AG10803 (cell line): ENCODE measurements around the gene ERG.

ENCODE experiments used
- DNase-seq: peaks from one replicate; pipeline ENCODE4 v3.0.0; 2010; ENCODE audit warnings: low read depth
- H3K4me3 ChIP-seq: 2 replicates; pipeline ENCODE4 v1.5.1; 2011; ENCODE audit warnings: mild to moderate bottlenecking, low read length, control low read depth
- TF ChIP-seq, protein P1 (sequence below): conservative IDR thresholded peaks from 2 replicates; pipeline ENCODE4 v1.5.1; 2011; ENCODE audit warnings: mild to moderate bottlenecking, low read length, control low read depth, inconsistent platforms

Gene ERG

DNA sequence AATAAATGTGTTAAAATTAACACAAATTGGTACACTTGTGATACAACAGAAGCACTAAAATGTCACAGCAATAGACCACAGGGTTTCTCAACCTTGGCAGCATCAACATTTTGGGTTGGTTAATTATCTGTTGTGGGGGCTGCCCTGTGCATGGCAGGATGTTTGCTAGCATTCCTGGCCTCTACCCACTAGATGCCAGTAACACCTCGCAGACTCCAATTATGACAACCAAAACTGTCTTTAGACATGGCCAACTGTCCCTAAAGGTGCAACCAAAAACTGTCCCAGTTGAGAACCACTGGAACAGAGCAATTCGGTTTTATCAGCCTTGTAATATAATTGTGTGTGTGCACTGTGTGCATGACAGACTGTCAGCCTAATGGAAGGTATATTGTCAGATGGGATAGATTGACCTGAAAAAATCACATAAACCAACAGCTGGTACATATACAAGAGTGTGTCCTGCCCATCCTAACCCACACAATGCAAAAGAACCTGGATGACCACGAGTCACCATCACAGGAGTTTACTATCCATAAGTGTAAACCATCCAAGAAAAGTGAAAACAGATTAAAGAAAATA, 13.5 kb upstream of the ERG start:
- TF ChIP-seq, protein P1, sequence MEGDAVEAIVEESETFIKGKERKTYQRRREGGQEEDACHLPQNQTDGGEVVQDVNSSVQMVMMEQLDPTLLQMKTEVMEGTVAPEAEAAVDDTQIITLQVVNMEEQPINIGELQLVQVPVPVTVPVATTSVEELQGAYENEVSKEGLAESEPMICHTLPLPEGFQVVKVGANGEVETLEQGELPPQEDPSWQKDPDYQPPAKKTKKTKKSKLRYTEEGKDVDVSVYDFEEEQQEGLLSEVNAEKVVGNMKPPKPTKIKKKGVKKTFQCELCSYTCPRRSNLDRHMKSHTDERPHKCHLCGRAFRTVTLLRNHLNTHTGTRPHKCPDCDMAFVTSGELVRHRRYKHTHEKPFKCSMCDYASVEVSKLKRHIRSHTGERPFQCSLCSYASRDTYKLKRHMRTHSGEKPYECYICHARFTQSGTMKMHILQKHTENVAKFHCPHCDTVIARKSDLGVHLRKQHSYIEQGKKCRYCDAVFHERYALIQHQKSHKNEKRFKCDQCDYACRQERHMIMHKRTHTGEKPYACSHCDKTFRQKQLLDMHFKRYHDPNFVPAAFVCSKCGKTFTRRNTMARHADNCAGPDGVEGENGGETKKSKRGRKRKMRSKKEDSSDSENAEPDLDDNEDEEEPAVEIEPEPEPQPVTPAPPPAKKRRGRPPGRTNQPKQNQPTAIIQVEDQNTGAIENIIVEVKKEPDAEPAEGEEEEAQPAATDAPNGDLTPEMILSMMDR, result no peak
- no peak for DNase-seq
- H3K4me3 ChIP-seq, result no peak overlapping the region

DNA sequence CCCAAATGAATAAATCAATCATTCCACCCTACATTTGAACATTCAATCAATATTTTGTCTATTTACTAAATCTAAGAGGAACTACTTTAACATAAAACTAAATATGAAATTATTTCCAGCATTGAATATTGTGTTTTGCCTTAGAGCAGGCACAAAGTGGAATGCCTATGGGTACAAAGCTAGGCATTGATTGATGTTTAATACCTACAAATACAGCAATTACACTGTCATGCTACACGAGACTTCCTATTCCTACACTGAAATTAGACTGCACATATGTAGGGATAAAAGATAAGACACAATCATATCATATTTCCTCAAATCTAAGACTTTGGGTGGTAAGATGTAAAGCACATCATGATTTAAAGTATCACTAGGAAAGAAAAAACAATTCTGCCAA, 12.9 kb upstream of the ERG start:
- no peak overlapping the region for H3K4me3 ChIP-seq
- DNase-seq, result no peak
- TF ChIP-seq, protein P1, result no peak

DNA sequence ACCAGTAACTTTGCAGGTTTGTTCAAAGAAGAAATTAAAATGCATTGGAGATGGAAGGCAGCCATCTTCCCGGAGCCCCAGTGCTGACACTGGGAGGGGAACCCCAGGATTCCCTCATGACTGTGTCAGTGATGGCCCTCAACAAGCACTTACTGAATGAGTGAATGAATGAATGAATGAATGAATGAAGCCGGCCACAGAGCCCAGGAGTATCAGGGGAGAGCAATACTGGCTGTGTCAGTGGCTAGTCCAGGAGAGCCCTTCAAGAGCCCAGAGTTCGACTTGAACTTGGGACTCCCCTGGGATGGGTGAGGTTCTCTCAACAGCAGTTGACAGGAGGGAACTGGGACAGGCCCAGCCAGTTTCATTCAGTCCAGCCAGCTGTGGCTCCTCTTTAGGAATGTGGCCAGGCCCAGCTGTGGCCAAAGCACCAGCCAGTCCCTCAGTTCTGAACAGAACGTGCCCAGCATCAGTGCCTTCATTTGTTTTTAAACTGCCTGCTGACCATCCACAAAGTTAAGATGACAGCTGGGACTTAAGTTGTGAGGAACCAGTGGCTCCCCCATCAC, 9.2 kb upstream of the ERG start:
- H3K4me3 ChIP-seq, result no peak overlapping the region
- TF ChIP-seq, protein P1, result no peak
- DNase-seq, result no peak

DNA sequence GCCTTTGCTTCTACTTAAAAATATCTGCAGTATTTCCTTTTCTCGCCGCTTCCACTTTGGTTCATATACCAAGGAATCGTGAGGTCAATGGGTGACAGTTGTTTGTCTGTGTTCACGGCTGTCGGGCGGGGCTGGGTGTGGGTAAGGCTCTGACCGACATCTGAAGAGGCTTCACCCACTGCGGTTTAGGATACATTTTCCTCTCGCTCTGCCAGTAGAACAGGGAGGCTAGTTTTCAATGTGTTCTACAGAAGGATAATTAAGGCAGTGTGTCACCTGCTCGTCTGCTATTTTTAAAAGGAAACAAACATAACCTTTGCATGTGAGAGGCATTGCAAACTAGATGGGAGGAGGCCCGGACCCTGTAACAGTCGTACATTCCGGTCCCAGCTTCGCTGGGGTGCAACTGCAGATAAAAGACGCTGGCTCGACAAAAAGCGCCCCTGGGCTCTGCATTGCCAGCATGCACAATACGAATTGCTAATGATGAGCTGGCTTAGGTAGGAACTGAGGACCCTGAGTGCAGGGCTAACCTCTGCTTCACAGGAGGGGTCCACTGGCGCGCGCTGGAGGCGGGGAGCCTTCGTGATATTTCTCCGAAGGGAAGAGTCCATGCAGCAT, 8.5 kb upstream of the ERG start:
- no peak for DNase-seq
- no peak overlapping the region for H3K4me3 ChIP-seq
- TF ChIP-seq, protein P1, result no peak

DNA sequence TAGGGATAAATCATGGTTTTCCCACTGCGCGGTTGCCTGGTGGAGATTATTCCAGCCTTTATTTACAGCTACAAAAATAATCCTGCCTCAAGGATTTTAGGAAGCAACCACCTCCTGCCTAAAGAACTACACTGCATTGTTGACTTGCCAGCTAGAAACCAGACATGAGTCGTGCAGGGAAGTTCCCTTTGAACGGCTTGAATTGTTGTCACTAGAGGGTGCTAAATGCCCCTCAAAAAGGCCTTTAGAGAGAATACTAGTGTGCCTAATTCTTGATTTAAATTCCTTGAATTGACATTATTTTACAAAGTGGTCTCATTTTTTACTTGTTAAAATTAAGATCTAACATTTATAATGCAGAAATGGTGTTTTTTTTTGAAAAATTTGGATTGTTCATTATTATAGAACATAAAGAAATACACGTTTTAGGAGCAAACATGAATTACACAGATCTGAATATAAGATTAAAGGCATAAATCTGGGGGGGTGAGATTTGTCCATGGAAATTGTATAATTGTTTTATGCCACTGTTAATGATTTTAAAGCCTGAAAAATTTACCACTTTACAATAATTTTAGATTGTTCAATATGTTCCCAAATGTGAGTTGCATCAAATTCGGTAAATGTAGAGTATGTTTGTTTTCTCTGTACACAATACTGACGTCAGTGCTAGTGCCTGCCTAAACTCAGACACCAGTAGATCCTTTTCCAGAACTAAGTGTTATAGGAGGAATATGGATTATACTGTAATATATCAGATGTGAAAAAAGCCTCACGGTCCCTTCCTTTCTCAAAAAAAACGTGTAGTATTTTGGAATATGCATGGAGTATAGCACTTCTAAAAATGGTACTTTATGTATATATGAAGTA, 7.6 kb upstream of the ERG start:
- peak; percentile 74 for DNase-seq
- no peak overlapping the region for H3K4me3 ChIP-seq
- TF ChIP-seq, protein P1, result peak; percentile 83

DNA sequence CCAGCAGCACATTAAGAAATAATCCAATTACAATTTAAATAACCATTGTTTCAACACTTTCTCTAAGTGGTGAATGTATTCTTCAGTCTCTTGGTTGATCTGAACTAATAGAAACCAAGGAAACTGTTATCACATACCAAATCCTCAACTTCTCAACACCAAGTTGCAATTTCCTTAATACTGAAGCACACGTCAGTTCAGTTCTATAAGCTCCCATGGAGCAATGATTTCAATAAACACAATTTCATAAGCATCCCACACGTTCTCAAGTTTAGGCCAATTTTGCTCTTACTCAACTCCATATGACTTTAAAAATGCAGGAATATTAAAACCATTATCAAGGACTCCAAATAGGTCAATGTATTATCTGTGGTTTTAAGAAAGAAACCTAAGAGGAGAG, 5.8 kb upstream of the ERG start:
- H3K4me3 ChIP-seq, result no peak overlapping the region
- TF ChIP-seq, protein P1, result no peak
- peak; percentile 1 for DNase-seq
